HG02973 (cell line): ENCODE results near the gene RAB6A.
A peak's percentile ranks its signal among the peaks of the same experiment; 100 is the strongest.
"Not testable (repeated sequence)": the region's sequence is repeated elsewhere in the genome, so short reads cannot be mapped to it uniquely, and the experiment has no call there.

Experiments
- ATAC-seq: cut with Tn5 transposase; IDR thresholded peaks from one replicate; pipeline ENCODE4 v1.9.1; 2021; ENCODE audit warnings: moderate library complexity; ENCODE audit not compliant: unreplicated experiment

Gene RAB6A

DNA sequence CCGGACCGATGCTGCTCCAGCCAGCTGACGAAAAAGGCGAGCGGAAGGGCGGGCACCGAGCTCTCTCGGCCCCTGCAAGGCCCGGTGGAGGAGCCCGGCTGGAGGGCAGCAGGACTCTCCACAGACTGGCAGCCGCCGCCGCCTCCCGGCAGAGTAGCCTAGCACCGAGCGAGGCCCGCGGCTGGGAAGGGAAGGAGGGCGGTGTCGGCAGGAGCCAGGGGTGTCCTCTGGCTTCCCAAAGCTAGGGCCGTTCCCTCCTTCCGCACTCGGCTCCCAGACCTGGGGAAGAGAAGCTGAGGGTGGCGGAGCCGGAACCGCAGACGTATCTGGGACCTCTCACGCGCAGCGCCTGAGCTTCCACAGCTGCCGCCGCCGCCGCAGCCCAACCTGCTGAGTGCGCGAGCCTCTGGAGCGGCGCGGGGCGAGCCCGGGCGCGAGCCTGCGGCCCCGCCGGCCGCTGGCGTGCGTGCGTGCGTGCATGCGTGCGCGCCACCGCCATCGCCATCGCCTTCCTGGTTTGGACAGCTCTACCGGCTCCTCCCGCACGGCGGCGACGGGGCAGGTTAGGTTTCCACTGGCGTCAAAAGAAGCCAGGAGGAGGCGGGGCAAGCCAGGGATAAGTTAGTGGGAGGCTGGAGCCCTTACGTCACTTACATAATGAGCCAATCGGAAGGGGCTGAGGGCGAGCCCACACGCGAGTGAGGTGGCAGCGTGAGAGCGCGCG, at the start of gene RAB6A:
Gene RAB6A (minus strand): TSS at position 396 of the 724 bp plus-strand sequence. CDS start 439 bp downstream, outside the sequence.
- ATAC-seq = peak; percentile 90

DNA sequence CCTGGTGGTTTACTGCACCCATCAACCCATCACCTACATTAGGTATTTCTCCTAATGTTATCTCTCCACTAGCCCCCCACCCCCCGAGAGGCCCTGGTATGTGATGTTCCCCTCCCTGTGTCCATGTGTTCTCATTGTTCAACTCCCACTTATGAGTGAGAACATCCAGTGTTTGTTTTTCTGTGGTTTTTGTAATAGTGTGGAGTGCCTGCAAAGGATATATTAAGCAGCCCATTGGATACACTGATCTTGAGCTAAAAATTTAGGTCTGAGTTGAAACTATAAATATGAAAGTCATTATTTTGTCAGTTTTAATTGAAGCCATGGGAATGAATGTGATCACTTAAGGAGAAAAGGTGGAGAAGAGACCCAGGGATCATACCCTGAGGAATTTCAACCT, 49.8 kb upstream of the RAB6A start:
- ATAC-seq = no peak

DNA sequence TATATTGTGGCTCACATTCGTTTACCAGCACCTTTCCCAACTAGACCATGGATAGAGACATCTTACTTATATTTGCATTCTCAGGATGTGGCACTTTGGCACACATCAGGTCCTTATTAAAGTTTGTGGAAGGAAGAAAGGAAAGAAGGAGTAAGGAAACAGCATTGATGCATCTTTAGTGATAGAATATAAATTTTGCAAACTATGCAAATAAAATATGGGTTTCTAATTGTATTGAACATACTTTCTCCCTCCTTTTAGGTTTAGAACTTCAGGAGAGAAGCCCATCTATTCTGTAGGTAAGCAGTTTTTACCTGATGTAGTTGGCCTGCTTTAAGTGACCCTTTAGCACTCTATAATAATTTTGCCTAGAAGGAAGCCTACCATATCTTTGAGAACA, 47.2 kb upstream of the RAB6A start:
- no peak for ATAC-seq

DNA sequence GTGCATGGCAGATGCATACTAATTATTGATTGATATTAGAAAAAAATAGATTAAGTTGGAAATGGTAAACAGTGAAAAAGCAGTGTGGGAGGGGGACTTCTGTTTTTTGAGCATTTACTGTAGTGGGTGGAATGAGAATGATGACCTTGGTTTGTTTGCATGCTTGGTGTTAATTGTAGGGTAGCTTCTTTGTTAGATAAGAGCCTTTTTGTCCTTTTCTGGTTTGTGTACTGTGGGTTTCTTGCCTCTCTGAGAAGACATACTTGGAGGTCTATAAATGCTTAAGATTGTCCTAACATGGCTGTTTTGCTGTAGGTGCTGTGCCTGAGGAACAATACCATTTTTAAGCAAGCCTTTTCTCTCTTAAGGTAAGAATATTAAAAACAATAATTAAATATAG, 43.8 kb upstream of the RAB6A start:
- ATAC-seq = no peak

DNA sequence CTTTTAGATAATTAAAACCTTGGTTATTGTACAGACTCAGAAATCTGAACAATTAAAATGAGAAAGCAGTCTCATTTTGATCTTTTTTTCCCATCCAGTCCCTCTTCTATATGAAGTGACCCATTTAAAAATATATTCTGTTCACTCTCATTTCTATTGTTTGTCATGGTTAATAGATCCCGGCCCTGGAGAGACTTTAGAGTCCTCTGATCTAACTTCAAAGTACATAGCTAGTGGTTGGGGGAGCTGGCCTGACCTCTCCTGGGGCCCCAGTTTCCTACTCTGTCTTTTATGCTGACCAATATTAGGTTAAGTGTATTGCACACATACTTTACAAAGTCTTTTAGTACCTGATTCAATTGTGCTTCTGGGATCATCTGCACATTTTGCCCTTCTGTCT, 40.3 kb upstream of the RAB6A start:
- ATAC-seq = no peak

DNA sequence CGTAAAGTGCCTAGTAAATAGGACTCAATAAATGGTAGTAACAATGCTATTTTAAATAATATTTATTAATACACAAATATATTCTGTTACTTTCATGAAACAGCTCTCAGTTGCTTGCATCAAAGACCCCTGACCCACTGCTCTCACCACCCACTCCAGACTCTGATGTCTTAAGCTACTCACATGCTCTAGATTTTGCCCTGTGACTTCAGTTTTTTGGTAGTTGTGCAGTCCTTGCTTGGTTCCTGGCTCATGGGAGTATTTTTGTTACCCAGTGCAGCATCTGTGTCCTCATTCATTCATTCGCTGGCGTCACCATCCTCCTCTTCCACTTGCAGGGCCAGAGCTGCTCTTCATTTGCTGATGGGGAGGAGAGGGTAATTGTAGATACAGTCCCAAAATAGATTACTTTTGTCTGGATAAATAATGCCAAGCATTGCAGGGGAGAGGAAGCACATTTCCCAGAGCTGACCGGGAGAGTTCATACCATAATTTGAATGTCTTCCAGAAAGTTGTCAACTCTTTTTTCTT, 39.5 kb upstream of the RAB6A start:
- no peak for ATAC-seq

DNA sequence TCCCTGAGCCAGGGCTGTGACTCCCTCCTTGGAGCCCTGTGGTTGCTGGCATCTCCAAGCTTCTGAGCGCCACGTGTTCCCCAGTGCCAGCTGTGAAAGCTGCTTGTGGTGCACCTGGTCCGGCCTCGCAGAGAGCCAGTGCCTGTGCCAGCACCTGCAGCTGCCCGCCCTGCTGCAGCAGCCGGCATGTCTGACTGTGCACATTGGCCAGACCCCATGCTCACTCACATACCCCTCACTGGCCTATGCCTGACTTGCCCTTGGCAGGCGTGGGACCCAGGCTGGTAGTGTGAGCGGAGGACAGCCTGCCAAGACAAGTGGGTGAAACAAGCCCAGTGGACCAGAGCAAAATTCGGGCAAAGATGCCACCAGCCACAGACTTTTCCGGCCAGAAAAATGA, 36.6 kb upstream of the RAB6A start:
- no peak for ATAC-seq

DNA sequence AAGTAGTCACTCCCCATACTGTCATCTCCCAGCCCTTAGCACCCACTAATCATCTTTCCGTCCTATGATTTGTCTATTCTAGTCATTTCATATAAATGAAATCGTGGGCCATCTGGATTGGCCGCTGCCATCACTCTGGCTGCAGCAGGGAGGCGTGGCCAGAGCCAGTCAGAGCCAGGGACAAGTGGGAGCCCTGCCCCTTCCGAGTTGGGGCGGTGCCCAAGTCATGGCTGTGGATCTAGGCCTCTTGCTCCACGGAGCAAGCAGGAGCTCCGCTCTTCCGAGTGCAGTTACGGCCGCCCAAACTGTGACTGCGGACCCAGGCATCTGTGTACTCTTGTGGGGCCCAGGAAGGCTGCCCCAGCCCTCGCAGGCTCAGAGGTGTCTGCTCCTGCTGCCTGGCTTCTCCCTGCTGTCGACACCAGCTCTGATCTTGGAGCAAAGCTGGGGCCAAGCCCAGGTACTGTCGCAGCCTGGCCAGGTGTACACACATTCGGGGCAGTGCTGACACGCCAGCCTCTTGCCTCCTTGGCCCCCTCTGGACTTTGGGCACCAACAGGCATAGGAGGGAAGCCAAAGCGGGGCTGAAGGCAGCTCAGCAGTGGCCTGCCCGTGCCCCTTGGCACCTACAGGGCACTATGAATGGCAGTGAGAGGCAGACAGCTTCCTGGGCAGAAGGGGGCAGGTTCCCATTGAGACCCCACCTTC, 35.2 kb upstream of the RAB6A start:
- ATAC-seq = no peak

DNA sequence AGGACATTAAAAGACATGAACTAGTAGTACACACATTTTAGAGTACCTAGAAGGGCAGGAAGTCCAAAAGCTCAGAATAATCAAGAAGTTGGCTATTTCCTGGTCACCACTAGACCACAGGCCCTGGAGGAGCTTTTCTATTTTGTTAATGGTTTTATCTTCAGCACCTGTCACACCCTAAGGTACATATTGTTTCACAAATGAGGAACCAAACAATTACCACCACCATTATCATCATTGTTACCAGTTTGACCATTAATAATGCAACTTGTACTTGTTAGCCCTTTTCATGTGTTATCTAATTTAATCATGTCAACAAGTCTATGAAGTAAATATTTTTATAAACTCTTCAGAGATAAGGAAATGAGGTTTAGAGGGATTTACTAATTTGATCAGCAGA, 31.7 kb upstream of the RAB6A start:
- ATAC-seq = no peak

DNA sequence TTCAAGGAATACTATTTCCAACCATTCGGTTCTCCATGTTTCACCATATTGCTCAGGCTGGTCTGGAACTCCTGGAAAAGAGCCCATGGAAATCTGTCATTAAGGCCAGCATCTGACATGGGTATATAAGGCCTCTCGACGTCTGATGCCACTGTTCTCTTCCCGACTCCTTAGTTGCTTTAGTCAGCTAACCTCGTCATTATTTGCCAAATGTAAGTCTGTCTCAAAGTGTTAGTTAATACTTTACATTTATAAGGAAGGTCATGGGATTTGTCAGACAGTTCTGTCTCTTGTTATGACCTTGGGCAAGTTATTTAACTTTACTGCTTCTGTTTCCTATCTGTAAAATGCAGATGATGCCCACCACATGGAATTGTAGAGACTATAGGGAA, 28.4 kb upstream of the RAB6A start:
- no peak for ATAC-seq

DNA sequence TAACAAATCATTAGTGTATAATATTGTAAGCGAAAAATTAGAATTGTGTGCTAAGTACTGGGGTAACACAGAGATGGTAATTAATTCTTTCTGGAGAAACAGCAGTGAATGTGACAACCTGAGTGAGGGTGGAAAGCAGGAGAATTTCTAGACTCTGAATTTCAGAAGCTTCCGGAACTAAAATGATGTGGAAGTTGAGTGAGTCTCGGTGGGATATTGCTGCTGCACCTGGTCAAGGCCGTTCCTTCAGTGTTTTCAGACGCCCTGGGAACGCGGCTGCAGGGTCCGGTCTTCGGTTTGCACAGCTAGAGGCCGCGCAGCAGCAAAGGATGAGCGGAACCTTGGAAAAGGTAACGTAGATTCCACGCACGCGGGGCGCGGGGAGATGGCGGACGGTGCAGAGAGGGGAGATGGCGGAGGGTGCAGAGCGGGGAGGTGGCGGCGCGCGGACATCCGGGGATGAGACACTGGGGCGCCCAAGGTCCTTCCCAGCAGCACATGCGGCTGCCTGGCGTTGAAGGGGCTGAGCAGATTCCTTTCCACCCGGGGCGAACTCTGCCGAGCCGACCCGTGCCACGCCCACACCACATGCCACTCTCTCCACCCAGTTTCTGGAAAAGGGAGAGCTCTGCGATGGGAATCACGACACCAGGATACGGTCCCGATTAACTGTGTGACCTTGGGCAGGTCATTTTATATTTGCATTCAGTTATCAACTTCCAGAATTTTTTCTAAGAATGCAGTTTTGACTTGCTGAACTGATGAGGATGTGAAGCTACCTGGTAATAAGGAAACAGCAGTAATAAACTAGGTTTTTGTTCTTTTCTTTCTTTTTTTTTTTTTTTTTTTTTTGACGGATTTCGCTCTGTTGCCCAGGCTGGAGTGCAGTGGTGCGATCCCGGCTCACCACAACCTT, 27.0 kb upstream of the RAB6A start, which contains the start of gene MRPL48:
Gene MRPL48 (plus strand): TSS at position 232 of the 916 bp plus-strand sequence. CDS start 98 bp downstream, at position 330.
- peak; percentile 91 for ATAC-seq

DNA sequence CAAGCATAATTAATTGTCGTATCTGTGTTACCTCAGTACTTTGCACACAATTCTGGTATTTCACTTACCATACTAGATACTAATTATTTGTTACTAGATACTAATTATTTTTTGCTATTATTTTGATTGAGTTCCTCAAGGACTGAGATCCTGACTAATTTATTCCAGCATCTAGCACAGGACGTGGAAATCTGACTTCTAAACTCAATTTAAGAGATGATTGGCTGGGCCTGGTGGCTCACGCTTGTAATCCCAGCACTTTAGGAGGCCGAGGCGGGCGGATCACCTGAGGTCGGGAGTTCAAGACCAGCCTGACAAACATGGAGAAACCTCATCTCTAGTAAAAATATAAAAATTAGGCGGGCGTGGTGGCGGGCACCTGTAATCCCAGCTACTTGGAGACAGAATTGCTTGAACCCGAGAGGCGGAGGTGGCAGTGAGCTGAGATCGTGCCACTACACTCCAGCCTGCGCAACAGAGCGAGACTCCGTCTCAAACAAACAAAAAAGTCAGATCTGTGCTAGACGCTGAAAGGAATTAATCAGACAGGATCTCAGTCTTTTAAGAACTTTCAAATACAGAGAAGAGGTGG, 26.3 kb upstream of the RAB6A start:
- ATAC-seq = no peak

DNA sequence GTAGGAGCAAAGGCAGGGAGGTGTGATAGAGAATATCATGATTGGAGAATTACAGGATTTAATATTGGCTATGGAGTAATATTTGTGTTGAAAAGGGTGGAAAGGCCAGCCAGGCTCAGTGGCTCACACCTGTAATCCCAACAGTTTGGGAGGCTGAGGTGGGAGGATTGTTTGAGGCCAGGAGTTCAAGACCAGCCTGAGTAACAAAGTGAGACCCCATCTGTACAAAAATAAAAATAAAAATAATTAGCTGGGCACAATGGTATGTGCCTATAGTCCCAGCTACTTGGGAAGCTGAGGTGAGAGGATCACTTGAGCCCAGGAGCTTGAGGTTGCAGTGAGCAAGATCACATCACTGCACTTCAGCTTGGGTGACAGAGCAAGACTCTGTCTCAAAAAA, 24.6 kb upstream of the RAB6A start:
- not testable (repeated sequence) for ATAC-seq

DNA sequence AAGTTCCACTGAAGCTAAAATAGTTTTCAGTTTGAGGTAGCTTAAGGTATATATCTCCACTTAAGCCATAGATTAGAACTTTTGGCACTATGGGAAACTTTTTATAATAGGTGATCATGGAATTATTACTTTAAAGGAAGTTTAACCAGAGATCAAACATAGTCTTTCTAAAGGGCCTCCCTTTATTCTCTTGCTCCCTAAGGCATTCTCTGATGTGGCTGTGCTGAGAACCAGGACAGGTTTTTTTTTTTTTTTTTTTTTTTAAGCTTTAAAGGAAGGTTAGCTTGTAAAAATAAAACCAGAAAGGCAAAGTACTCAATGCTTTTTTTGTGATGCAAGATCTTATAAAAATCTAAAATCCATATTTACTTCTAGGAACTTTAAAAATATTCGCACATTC, 23.9 kb upstream of the RAB6A start:
- no peak for ATAC-seq

DNA sequence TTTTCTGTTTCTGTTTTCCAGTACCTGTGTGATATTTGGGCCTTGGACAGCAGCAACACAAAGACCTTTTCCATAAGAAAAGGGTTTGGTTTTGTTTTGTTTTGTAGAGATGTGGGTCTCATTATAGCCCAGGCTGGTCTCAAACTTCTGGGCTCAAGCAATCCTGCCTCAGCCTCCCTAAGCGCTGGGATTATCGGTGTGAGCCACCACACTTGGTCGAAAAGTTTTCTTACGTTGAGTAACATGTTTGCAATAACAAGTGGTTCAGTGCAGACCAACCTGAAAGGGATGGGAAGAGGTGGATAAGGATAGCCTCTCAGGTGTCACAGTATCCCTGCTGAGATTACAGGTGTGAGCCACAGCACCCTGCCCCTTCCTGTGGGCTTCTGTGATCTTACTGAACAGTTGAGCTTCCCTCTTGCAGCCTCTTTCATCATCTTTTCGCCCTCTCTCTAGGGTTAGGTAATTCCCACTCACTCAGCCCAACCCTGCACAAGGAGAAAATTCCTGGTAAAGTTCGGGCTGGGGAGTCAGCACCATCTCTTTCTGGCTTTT, 23.3 kb upstream of the RAB6A start:
- no peak for ATAC-seq

DNA sequence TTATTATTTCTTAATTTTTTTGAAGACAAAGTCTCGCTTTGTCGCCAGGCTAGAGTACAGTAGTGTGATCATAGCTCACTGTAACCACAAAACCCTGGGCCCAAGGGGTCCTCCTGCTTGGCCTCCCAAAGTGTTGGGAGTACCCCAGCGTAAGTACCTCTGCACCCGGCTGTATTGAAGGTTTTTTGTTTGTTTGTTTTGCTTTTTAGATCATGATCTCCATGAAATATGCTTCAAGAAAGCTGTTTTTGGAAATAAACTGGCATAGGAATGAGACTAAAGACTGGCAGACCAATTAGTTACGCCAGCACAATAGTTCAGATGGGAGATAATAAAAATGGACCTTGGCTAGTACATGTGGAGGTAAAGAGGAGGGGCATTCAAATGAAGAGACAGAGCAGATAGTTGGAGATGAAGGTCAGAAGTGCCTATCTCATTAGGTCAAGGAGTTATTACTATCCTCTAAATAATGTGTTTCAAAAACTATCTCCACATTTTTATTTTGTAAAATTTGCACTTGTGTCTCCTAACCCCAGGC, 22.7 kb upstream of the RAB6A start:
- no peak for ATAC-seq

DNA sequence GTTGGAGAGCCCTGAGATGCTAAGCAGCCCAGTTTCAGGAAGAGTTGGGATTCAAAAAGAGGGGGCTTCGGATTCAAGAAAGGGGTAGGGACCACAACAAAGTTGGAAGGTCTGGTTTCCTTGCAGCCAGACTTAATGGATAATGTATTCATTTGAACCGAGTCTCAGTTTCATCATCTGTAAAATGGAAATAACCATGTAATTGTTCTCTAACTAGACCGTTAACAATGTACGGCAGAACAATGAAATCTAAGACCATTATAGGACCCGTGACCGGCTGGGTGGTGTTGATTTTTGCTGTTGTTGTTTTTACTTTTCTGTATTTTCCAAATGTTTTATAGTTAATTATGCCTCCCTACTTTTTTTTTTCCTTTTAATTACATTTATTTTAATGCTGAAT, 20.4 kb upstream of the RAB6A start:
- no peak for ATAC-seq

DNA sequence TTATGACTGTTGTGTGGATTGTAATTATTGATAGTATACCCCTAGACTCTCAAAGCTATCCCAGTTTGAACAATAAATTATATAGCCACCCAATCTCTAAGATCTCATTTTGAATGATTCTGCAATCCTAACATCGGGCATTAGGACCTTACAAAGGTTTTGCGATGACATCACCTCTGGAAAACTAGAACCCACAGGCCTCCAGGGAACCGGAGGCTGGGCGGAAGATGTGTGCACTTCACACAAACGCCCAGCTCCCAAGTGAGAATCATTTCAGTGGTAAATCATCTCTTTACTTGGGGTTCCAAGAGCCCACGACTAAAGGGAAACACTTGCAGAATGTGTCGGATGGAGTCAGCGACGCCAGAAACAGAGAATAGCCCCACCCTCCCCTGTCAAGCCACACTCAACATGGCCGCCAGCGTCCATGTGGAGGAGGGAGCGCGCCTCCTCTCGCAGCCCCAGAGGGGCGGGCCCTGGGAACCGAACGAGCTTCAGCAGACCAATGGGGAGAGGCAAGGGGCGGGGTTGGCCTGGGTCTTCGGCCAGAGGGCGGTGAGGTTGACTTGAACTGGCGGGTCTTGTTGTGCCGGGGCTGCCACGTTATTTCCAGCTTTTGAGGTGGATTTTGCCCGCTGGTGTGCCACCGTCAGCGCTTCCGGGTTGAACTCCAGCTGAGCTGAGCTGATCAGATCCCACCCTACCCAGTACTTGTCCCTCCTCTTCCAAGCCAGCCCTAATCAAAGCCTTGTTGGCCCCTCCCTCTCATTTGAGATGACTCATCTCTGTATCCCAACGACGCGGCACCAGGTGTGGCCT, 18.4 kb upstream of the RAB6A start:
- peak; percentile 97 for ATAC-seq

DNA sequence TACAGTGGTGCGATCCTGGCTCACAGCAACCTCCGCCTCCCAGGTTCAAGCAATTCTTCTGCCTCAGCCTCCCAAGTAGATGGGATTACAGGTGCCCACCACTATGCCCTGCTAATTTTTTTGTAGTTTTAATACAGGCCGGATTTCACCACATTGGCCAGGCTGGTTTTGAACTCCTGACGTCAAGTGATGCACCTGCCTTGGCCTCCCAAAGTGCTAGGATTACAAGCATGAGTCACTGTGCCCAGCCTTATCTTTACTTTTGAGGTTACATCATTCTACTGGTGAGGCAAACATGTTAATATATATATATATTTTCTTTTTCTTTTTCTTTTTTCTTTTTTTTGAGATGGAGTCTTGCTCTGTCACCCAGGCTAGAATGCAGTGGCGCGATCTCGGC, 9.9 kb upstream of the RAB6A start:
- ATAC-seq = not testable (repeated sequence)
